ENCODE data around the gene HAP1. TPM values are rescaled to one million over a fixed set of nuclear protein-coding genes. Genes with fewer than 3 reads are reported as not detected.

HAP1 gene
- total and polyA plus RNA-seq, 2 donors (not counting 1 experiment from before 2014, with no cell fraction given), result 0.02 to 0.17 TPM

- Histone ChIP-seq H3K4me3 (replicated peaks in 1 of 4; ENCODE audit: control extremely low read depth in 1 of 4, insufficient read depth in 1 of 4, low read depth in 3 of 4, low read length in 4 of 4) (no peak overlapping the region), H3K9me3 (ENCODE audit: control insufficient read depth, insufficient read depth, low read depth, low read length) (no peaks in the 10 kb centered on the region), H3K36me3 (ENCODE audit: control insufficient read depth, insufficient read depth, low read length) (no peaks in the 10 kb centered on the region), H2AFZ (ENCODE audit: low read length) (no peak overlapping the region), H3K4me1 (ENCODE audit: control insufficient read depth, extremely low read depth, insufficient read depth, low read length) (no peaks in the 10 kb centered on the region), H3K27me3 (ENCODE audit: control insufficient read depth, insufficient read depth, low read length) (peaks cover 2% of the 10 kb centered on the region), H3K27ac (ENCODE audit: insufficient read depth, low read length) (no peak overlapping the region), H4K20me1 (ENCODE audit: control insufficient read depth, extremely low read depth, insufficient read depth, low read length) (no peaks in the 10 kb centered on the region), H3K79me2 (ENCODE audit: control insufficient read depth, insufficient read depth, low read length) (no peaks in the 10 kb centered on the region), H3K9ac (ENCODE audit: insufficient read depth, low read length) (no peak overlapping the region), H3K4me2 (ENCODE audit: extremely low read depth, insufficient read depth, low read length) (no peak overlapping the region)
- DNase-seq (ENCODE audit: low read depth in 2 of 2), result peak; percentile 53 to 91
- TF ChIP-seq EZH2 (IDR thresholded peaks at IDR 0.05; ENCODE audit: low read length, missing control alignments), result no peak
- no peak for TF ChIP-seq CTCF (conservative IDR thresholded peaks at IDR 0.05 in 1 of 2, IDR thresholded peaks at IDR 0.05 in 1 of 2; ENCODE audit: low read depth in 1 of 2, low read length in 2 of 2)
These were observed 23.9 kb downstream of the HAP1 start for GRCh38 chr17:41710472-41711090.

- TF ChIP-seq EZH2 (IDR thresholded peaks at IDR 0.05; ENCODE audit: low read length, missing control alignments) (no peak), CTCF (conservative IDR thresholded peaks at IDR 0.05 in 1 of 2, IDR thresholded peaks at IDR 0.05 in 1 of 2; ENCODE audit: low read depth in 1 of 2, low read length in 2 of 2) (no peak)
- H2AFZ ChIP-seq (ENCODE audit: low read length), result no peak overlapping the region
- no peak overlapping the region for H3K27ac ChIP-seq (ENCODE audit: insufficient read depth, low read length)
- no peak overlapping the region for H3K4me3 ChIP-seq (replicated peaks in 1 of 4; ENCODE audit: control extremely low read depth in 1 of 4, insufficient read depth in 1 of 4, low read depth in 3 of 4, low read length in 4 of 4)
- H3K4me2 ChIP-seq (ENCODE audit: extremely low read depth, insufficient read depth, low read length), result no peak overlapping the region
- no peak for DNase-seq (ENCODE audit: low read depth in 2 of 2)
- no peak overlapping the region for H3K9ac ChIP-seq (ENCODE audit: insufficient read depth, low read length)
- H3K4me1 ChIP-seq (ENCODE audit: control insufficient read depth, extremely low read depth, insufficient read depth, low read length), result peaks cover 5% of the 10 kb centered on the region
- no peaks in the 10 kb centered on the region for H4K20me1 ChIP-seq (ENCODE audit: control insufficient read depth, extremely low read depth, insufficient read depth, low read length)
- no peaks in the 10 kb centered on the region for H3K79me2 ChIP-seq (ENCODE audit: control insufficient read depth, insufficient read depth, low read length)
- no peaks in the 10 kb centered on the region for H3K36me3 ChIP-seq (ENCODE audit: control insufficient read depth, insufficient read depth, low read length)
- no peaks in the 10 kb centered on the region for H3K9me3 ChIP-seq (ENCODE audit: control insufficient read depth, insufficient read depth, low read depth, low read length)
- H3K27me3 ChIP-seq (ENCODE audit: control insufficient read depth, insufficient read depth, low read length), result peaks cover 2% of the 10 kb centered on the region
These were observed 26.4 kb downstream of the HAP1 start for GRCh38 chr17:41707803-41708669.

GRCh38 chr17:41705271-41705991, 29.0 kb downstream of the HAP1 start:
- peak overlapping the region; percentile 19 for H3K4me2 ChIP-seq (ENCODE audit: extremely low read depth, insufficient read depth, low read length)
- no peaks in the 10 kb centered on the region for H4K20me1 ChIP-seq (ENCODE audit: control insufficient read depth, extremely low read depth, insufficient read depth, low read length)
- no peak overlapping the region for H3K9ac ChIP-seq (ENCODE audit: insufficient read depth, low read length)
- H3K27ac ChIP-seq (ENCODE audit: insufficient read depth, low read length), result peak overlapping the region; percentile 47
- H3K36me3 ChIP-seq (ENCODE audit: control insufficient read depth, insufficient read depth, low read length), result no peaks in the 10 kb centered on the region
- no peaks in the 10 kb centered on the region for H3K79me2 ChIP-seq (ENCODE audit: control insufficient read depth, insufficient read depth, low read length)
- no peak overlapping the region for H2AFZ ChIP-seq (ENCODE audit: low read length)
- peak; percentile 68 to 74 for DNase-seq (ENCODE audit: low read depth in 2 of 2)
- no peaks in the 10 kb centered on the region for H3K27me3 ChIP-seq (ENCODE audit: control insufficient read depth, insufficient read depth, low read length)
- H3K4me3 ChIP-seq (replicated peaks in 1 of 4; ENCODE audit: control extremely low read depth in 1 of 4, insufficient read depth in 1 of 4, low read depth in 3 of 4, low read length in 4 of 4), result no peak overlapping the region
- TF ChIP-seq EZH2 (IDR thresholded peaks at IDR 0.05; ENCODE audit: low read length, missing control alignments), result no peak
- no peak for TF ChIP-seq CTCF (conservative IDR thresholded peaks at IDR 0.05 in 1 of 2, IDR thresholded peaks at IDR 0.05 in 1 of 2; ENCODE audit: low read depth in 1 of 2, low read length in 2 of 2)
- H3K9me3 ChIP-seq (ENCODE audit: control insufficient read depth, insufficient read depth, low read depth, low read length), result no peaks in the 10 kb centered on the region
- peaks cover 5% of the 10 kb centered on the region for H3K4me1 ChIP-seq (ENCODE audit: control insufficient read depth, extremely low read depth, insufficient read depth, low read length)

Data from fibroblast of lung (primary cell).